Endothelial cell of umbilical vein (primary cell): ENCODE data around the gene TOMM7. TPM values are rescaled to one million over a fixed set of nuclear protein-coding genes. Genes with fewer than 3 reads are reported as not detected.

ENCODE experiments used
- BruUV-seq: library from RNA; stranded (reverse); fragments of 400-500 nt; replicated peaks from 2 replicates; lab custom pipeline; 2021; lab: Mats Ljungman, UMichigan
- CTCF ChIA-PET: fragments of 300-600, 350-600 bp; sonication (Branson Sonifier 250); formaldehyde crosslinking; loops from one replicate; lab custom pipeline; 2021; ENCODE audit warnings: antibody characterized with exemption, inconsistent platforms; lab: Charles Lee
- POLR2A ChIA-PET: fragments of 300-600, 350-600 bp; sonication (Branson Sonifier 250); formaldehyde crosslinking; loops from one replicate; lab custom pipeline; 2021; ENCODE audit warnings: antibody characterized with exemption, inconsistent platforms; lab: Charles Lee
- DNase-seq: peaks from one replicate; pipeline ENCODE4 v3.0.0-alpha.2; 2011; ENCODE audit warnings: low read depth, low spot score
- FAIRE-seq: peaks from 2 replicates; lab custom pipeline; 2011; peaks lifted over from hg19 to GRCh38; lab: Jason Lieb, UNC
- H2AFZ ChIP-seq: 2 replicates; pipeline ENCODE4 v1.6.0; 2012; ENCODE audit warnings: low read depth, low read length, control low read depth, inconsistent platforms
- H3K27ac ChIP-seq: 2 replicates; pipeline ENCODE4 v1.5.1; 2011; ENCODE audit warnings: low read depth, mild to moderate bottlenecking, control low read depth, low read length, moderate library complexity; ENCODE audit not compliant: insufficient read depth
- H3K27me3 ChIP-seq, 2 experiments: 2 replicates each; pipeline versions ENCODE4 v1.6.0 to v1.6.1; 2011; ENCODE audit warnings: low read length in 2 of 2, mixed read lengths in 1 of 2; ENCODE audit not compliant: control insufficient read depth in 2 of 2, insufficient read depth in 2 of 2
- H3K36me3 ChIP-seq, 2 experiments: 2 replicates in 1 of 2; 3 replicates in 1 of 2; pipeline ENCODE4 v1.5.1; 2011; ENCODE audit warnings: low read length in 2 of 2, mild to moderate bottlenecking in 1 of 2, moderate library complexity in 1 of 2; ENCODE audit not compliant: control insufficient read depth in 2 of 2, insufficient read depth in 2 of 2; ENCODE audit errors: extremely low read depth in 1 of 2
- H3K4me1 ChIP-seq: 3 replicates; pipeline ENCODE4 v1.5.1; 2011; ENCODE audit warnings: mild to moderate bottlenecking, low read length; ENCODE audit not compliant: control insufficient read depth, insufficient read depth; ENCODE audit errors: extremely low read depth
- H3K4me2 ChIP-seq: 2 replicates; pipeline ENCODE4 v1.6.1; 2011; ENCODE audit warnings: low read length, control low read depth, mixed read lengths; ENCODE audit not compliant: insufficient read depth
- H3K4me3 ChIP-seq, 3 experiments: fragments of 200-600 bp in 1 of 3; sonication (generic), shearing (Covaris generic) in 1 of 3; replicated peaks in 1 of 3; 2 replicates each; pipeline ENCODE4 v1.5.1; 2011 to 2016; ENCODE audit warnings: control low read depth in 3 of 3, low read length in 3 of 3, mild to moderate bottlenecking in 2 of 3, inconsistent platforms in 1 of 3, low read depth in 1 of 3, moderate library complexity in 1 of 3; ENCODE audit not compliant: insufficient read depth in 1 of 3
- H3K79me2 ChIP-seq: 2 replicates; pipeline ENCODE4 v1.6.0; 2012; ENCODE audit warnings: low read length, inconsistent platforms; ENCODE audit not compliant: control insufficient read depth, insufficient read depth
- H3K9ac ChIP-seq: replicated peaks from 2 replicates; pipeline ENCODE3; 2011; ENCODE audit warnings: low read length, control low read depth; ENCODE audit not compliant: insufficient read depth; ENCODE audit errors: extremely low read depth
- H3K9me1 ChIP-seq: replicated peaks from 3 replicates; pipeline ENCODE4 v1.6.0; 2011; ENCODE audit warnings: mild to moderate bottlenecking, low read length; ENCODE audit not compliant: control insufficient read depth, insufficient read depth; ENCODE audit errors: extremely low read depth
- H3K9me3 ChIP-seq: replicated peaks from 2 replicates; pipeline ENCODE4 v1.5.1; 2012; ENCODE audit warnings: low read length, inconsistent platforms; ENCODE audit not compliant: control insufficient read depth, insufficient read depth
- H4K20me1 ChIP-seq: replicated peaks from 2 replicates; pipeline ENCODE3; 2011; ENCODE audit warnings: mild to moderate bottlenecking, low read length; ENCODE audit not compliant: control insufficient read depth, insufficient read depth; ENCODE audit errors: extremely low read depth
- EZH2 ChIP-seq: IDR thresholded peaks from 2 replicates; pipeline ENCODE4 v1.6.1; 2012; ENCODE audit warnings: borderline replicate concordance, low read depth, mild to moderate bottlenecking, moderate library complexity, low read length, inconsistent platforms; ENCODE audit not compliant: severe bottlenecking
- FOS ChIP-seq: IDR thresholded peaks from 2 replicates; pipeline ENCODE4 v1.6.1; 2011; ENCODE audit warnings: mild to moderate bottlenecking, low read length, moderate library complexity, borderline replicate concordance; ENCODE audit not compliant: insufficient read depth
- GATA2 ChIP-seq: IDR thresholded peaks from 2 replicates; pipeline ENCODE4 v1.7.0; 2011; ENCODE audit warnings: low read depth, mild to moderate bottlenecking, moderate library complexity, mixed read lengths, low read length; ENCODE audit not compliant: insufficient read length, insufficient read depth
- JUN ChIP-seq: IDR thresholded peaks from 2 replicates; pipeline ENCODE4 v1.6.1; 2011; ENCODE audit warnings: borderline replicate concordance, low read depth; ENCODE audit not compliant: insufficient read length, insufficient read depth
- MYC ChIP-seq: IDR thresholded peaks from one replicate; pipeline ENCODE4 v1.6.1; 2011; ENCODE audit warnings: mild to moderate bottlenecking, low read depth, low read length
- POLR2A ChIP-seq: IDR thresholded peaks from 2 replicates; pipeline ENCODE4 v1.6.1; 2012; ENCODE audit warnings: low read depth, mild to moderate bottlenecking, control low read depth, low read length
- POLR2AphosphoS5 ChIP-seq: IDR thresholded peaks from 2 replicates; pipeline ENCODE4 v1.6.1; 2012; ENCODE audit warnings: low read depth, mild to moderate bottlenecking, control low read depth, low read length, moderate library complexity; ENCODE audit not compliant: insufficient read depth
- dilution Hi-C: fragments of 300-500 bp; cut with MboI; formaldehyde crosslinking; loops from one replicate; pipeline ENCODE4 v1.15.0; 2019; ENCODE audit warnings: low sequenced_read_pairs; ENCODE audit not compliant: extremely low pct_ligation_motif_present
- intact Hi-C: fragments of 100-400 bp; cut with micrococcal nuclease; formaldehyde crosslinking; loops from one replicate; pipeline ENCODE4 v1.10.0; 2022
- polyA plus RNA-seq, 4 experiments: library from polyadenylated mRNA; depleted of rRNA in 3 of 4; stranded (reverse) in 3 of 4; unstranded in 1 of 4; fragments of >200 nt; gene quantifications; 2 replicates each; pipeline versions ENCODE4 v1.2.1 to v1.2.3, GENCODE V29; 2011 to 2012; ENCODE audit warnings: missing spikeins in 1 of 4
- total RNA-seq: library from RNA; stranded (reverse); gene quantifications from 2 replicates; pipeline ENCODE4 v1.2.3, GENCODE V29; 2021
- TF ChIP-seq, protein P1 (sequence below): IDR thresholded peaks from 2 replicates; pipeline ENCODE4 v1.6.1; 2011; ENCODE audit not compliant: insufficient read depth, insufficient read length
- TF ChIP-seq, protein P2 (sequence below), 2 donors: IDR thresholded peaks; 1 replicate in 1 of 2; 2 replicates in 1 of 2; pipeline ENCODE4 v1.5.1; 2011; ENCODE audit warnings: low read length in 2 of 2, mild to moderate bottlenecking in 2 of 2, moderate library complexity in 2 of 2, control low read depth in 1 of 2, inconsistent platforms in 1 of 2, low read depth in 1 of 2; ENCODE audit not compliant: insufficient read depth in 1 of 2; ENCODE audit errors: extremely low read depth in 1 of 2

TOMM7 gene
- total and polyA plus RNA-seq, 2 donors (not counting 3 experiments of a cell fraction or from before 2014, with no cell fraction given), result 185 to 528 TPM

GRCh38 chr7:22808140-22808539 is 14.5 kb downstream of the TOMM7 start:
- Histone ChIP-seq H3K4me1 (no peaks in the 10 kb centered on the region), H3K36me3 (peaks cover under 1 to 4% of the 10 kb centered on the region in 2 experiments), H3K4me2 (no peak overlapping the region), H3K9me1 (no peaks in the 10 kb centered on the region), H3K27me3 (no peaks in the 10 kb centered on the region), H3K79me2 (no peaks in the 10 kb centered on the region), H3K9me3 (no peaks in the 10 kb centered on the region), H3K4me3 (no peak overlapping the region), H3K9ac (no peak overlapping the region), H2AFZ (no peak overlapping the region), H4K20me1 (no peaks in the 10 kb centered on the region), H3K27ac (no peak overlapping the region)
- CTCF ChIA-PET, result no interaction called here
- TF ChIP-seq, protein P1, sequence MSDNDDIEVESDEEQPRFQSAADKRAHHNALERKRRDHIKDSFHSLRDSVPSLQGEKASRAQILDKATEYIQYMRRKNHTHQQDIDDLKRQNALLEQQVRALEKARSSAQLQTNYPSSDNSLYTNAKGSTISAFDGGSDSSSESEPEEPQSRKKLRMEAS, result no peak
- no peak for TF ChIP-seq POLR2AphosphoS5
- no peak for TF ChIP-seq JUN
- no peak for TF ChIP-seq MYC
- TF ChIP-seq EZH2, result no peak
- no peak for TF ChIP-seq GATA2
- TF ChIP-seq POLR2A, result no peak
- TF ChIP-seq FOS, result no peak
- TF ChIP-seq, protein P2, sequence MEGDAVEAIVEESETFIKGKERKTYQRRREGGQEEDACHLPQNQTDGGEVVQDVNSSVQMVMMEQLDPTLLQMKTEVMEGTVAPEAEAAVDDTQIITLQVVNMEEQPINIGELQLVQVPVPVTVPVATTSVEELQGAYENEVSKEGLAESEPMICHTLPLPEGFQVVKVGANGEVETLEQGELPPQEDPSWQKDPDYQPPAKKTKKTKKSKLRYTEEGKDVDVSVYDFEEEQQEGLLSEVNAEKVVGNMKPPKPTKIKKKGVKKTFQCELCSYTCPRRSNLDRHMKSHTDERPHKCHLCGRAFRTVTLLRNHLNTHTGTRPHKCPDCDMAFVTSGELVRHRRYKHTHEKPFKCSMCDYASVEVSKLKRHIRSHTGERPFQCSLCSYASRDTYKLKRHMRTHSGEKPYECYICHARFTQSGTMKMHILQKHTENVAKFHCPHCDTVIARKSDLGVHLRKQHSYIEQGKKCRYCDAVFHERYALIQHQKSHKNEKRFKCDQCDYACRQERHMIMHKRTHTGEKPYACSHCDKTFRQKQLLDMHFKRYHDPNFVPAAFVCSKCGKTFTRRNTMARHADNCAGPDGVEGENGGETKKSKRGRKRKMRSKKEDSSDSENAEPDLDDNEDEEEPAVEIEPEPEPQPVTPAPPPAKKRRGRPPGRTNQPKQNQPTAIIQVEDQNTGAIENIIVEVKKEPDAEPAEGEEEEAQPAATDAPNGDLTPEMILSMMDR (IDR thresholded peaks at IDR 0.05; ENCODE audit: extremely low read depth in 1 of 2, insufficient read depth in 1 of 2, low read depth in 1 of 2, low read length in 2 of 2), result no peak
- POLR2A ChIA-PET, result no interaction called here
- dilution Hi-C loops, result no loop called here
- intact Hi-C loops, result no loop called here
- FAIRE-seq (no peak), DNase-seq (no peak)
- BruUV-seq, result no TSS peak
